Cardiac muscle cell (in vitro differentiated cells and primary cell): ENCODE measurements around the gene MAP4K3. TPM values are rescaled to one million over a fixed set of nuclear protein-coding genes. Genes with fewer than 3 reads are reported as not detected.

ENCODE experiments used
- DNase-seq, 2 donors: peaks; one replicate each; pipeline versions ENCODE4 v3.0.0 to v3.0.0-alpha.2; 2010 to 2017; ENCODE audit warnings: low read depth in 1 of 2, low spot score in 1 of 2
- H3K27ac ChIP-seq: fragments of 200-600 bp; sonication (generic); 2 replicates; pipeline ENCODE4 v1.5.1; 2016
- H3K27me3 ChIP-seq: fragments of 200-600 bp; sonication (generic); 2 replicates; pipeline ENCODE4 v1.6.0; 2016; ENCODE audit warnings: control low read depth
- H3K36me3 ChIP-seq: fragments of 200-600 bp; sonication (generic); 2 replicates; pipeline ENCODE4 v1.5.1; 2016; ENCODE audit warnings: control low read depth
- H3K4me1 ChIP-seq: fragments of 200-600 bp; sonication (generic); 2 replicates; pipeline ENCODE4 v1.8.1; 2017; ENCODE audit warnings: low read depth, mild to moderate bottlenecking, mixed run types
- H3K4me3 ChIP-seq: fragments of 200-600 bp; sonication (generic); 2 replicates; pipeline ENCODE4 v1.5.1; 2016; ENCODE audit warnings: mild to moderate bottlenecking
- H3K9me3 ChIP-seq: fragments of 200-600 bp; sonication (generic); 2 replicates; pipeline ENCODE4 v1.5.1; 2017; ENCODE audit warnings: low read depth, mild to moderate bottlenecking, control low read depth
- polyA plus RNA-seq: library from polyadenylated mRNA; unstranded; fragments of >200 nt; fragmentation: Nextera tagmentation; extraction: Ambion mirVana; gene quantifications from 2 replicates; pipeline ENCODE4 v1.2.1, GENCODE V29; 2016
- total RNA-seq: library from RNA; depleted of rRNA; stranded (reverse); fragments of >200 nt; gene quantifications from 2 replicates; pipeline ENCODE4 v1.2.3, GENCODE V29; 2016
- TF ChIP-seq, protein P1 (sequence below): IDR thresholded peaks from 2 replicates; pipeline ENCODE4 v1.5.1; 2012; ENCODE audit warnings: low read depth, mild to moderate bottlenecking, low read length

Gene MAP4K3
- total and polyA plus RNA-seq, 2 experiments from 2014 or later, result 34.6 to 56.7 TPM

GRCh38 chr2:39434233-39434897 lies 2.7 kb downstream of the MAP4K3 start:
- Histone ChIP-seq H3K36me3 (no peaks in the 10 kb centered on the region), H3K27me3 (no peaks in the 10 kb centered on the region), H3K4me3 (peak overlapping the region; percentile 94), H3K9me3 (no peaks in the 10 kb centered on the region), H3K4me1 (peaks cover 53% of the 10 kb centered on the region), H3K27ac (peak overlapping the region; percentile 99)
- TF ChIP-seq, protein P1, sequence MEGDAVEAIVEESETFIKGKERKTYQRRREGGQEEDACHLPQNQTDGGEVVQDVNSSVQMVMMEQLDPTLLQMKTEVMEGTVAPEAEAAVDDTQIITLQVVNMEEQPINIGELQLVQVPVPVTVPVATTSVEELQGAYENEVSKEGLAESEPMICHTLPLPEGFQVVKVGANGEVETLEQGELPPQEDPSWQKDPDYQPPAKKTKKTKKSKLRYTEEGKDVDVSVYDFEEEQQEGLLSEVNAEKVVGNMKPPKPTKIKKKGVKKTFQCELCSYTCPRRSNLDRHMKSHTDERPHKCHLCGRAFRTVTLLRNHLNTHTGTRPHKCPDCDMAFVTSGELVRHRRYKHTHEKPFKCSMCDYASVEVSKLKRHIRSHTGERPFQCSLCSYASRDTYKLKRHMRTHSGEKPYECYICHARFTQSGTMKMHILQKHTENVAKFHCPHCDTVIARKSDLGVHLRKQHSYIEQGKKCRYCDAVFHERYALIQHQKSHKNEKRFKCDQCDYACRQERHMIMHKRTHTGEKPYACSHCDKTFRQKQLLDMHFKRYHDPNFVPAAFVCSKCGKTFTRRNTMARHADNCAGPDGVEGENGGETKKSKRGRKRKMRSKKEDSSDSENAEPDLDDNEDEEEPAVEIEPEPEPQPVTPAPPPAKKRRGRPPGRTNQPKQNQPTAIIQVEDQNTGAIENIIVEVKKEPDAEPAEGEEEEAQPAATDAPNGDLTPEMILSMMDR, result no peak
- DNase-seq, result no peak

- Histone ChIP-seq H3K36me3 (no peaks in the 10 kb centered on the region), H3K27me3 (no peaks in the 10 kb centered on the region), H3K27ac (peak overlapping the region; percentile 2), H3K4me3 (peak overlapping the region; percentile 94), H3K9me3 (no peaks in the 10 kb centered on the region), H3K4me1 (peaks cover 48% of the 10 kb centered on the region)
- TF ChIP-seq, protein P1, result no peak
- peak; percentile 30 to 36 for DNase-seq
Measured at GRCh38 chr2:39433586-39434195, 3.4 kb downstream of the MAP4K3 start.

GRCh38 chr2:39432701-39433100 lies 4.4 kb downstream of the MAP4K3 start:
- TF ChIP-seq, protein P1, result no peak
- Histone ChIP-seq H3K4me1 (peaks cover 41% of the 10 kb centered on the region), H3K27ac (no peak overlapping the region)

DNA sequence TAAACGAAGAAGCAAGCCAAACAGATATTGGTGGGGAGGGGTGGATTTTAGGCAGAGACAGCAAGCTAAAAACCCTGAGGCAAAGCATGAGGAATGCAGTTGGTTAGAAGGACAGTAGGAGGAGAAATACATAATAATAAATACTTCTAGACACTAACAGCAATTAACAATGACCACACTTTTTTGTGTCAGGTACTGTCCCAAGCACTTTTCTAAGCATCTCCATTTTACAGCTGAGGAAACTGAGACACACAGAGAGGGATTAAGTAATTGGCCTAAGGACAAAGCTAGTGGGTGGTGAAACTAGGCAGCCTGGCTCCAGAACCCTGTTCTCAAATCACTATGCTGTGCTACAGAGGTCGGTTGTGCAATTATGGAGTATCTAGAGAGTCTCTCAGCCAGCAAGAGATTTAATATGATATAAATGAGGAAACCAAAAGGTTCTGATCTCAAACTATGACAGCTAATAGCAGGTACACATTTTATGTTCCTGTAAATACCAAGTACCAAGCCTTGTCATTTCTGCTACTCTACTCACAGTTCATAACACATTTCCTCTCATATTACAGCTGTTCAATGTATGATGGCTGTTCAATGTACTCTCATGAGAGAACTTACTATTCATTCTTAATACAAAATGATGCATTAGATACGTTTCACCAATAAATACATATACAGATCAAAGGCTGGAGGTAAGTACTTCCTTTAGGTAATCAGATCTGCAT lies 5.3 kb downstream of the MAP4K3 start:
- peak in 1 of 2 donors; percentile 66 for DNase-seq
- H3K4me1 ChIP-seq, result peaks cover 51% of the 10 kb centered on the region
- H3K27me3 ChIP-seq, result no peaks in the 10 kb centered on the region
- H3K27ac ChIP-seq, result no peak overlapping the region
- TF ChIP-seq, protein P1, result no peak
- H3K9me3 ChIP-seq, result no peaks in the 10 kb centered on the region
- no peak overlapping the region for H3K4me3 ChIP-seq
- H3K36me3 ChIP-seq, result no peaks in the 10 kb centered on the region

More at GRCh38 chr2:39432701-39433100, 4.4 kb downstream of the MAP4K3 start:
- Histone ChIP-seq H3K27me3 (no peaks in the 10 kb centered on the region), H3K36me3 (no peaks in the 10 kb centered on the region), H3K4me3 (no peak overlapping the region), H3K9me3 (no peaks in the 10 kb centered on the region)
- no peak for DNase-seq

- no peak for DNase-seq
- peaks cover 61% of the 10 kb centered on the region for H3K4me1 ChIP-seq
- TF ChIP-seq, protein P1, result no peak
- H3K4me3 ChIP-seq, result no peak overlapping the region
- no peaks in the 10 kb centered on the region for H3K36me3 ChIP-seq
- H3K27ac ChIP-seq, result no peak overlapping the region
- no peaks in the 10 kb centered on the region for H3K9me3 ChIP-seq
- H3K27me3 ChIP-seq, result no peaks in the 10 kb centered on the region
Measured at GRCh38 chr2:39429746-39430145, 7.3 kb downstream of the MAP4K3 start.
